ENCODE data around the gene CBLB.

DNA sequence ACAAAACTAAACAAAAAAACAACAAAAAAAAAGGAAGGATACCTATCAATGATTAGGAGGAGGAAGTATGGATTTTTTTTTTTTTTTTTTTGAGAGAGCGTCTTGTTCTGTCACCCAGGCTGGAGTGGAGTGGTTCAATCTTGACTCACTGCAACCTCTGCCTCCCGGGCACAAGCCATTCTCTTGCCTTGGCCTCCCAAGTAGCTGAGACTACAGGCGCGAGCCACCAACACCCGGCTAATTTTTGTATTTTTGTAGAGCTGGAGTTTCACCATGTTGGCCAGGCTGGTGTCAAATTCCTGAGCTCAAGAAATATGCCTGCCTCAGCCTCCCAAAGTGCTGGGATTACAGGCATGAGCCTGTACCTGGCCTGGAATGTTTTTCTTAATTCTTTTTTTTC is 195.8 kb downstream of the CBLB start:
- TF ChIP-seq, protein P1, sequence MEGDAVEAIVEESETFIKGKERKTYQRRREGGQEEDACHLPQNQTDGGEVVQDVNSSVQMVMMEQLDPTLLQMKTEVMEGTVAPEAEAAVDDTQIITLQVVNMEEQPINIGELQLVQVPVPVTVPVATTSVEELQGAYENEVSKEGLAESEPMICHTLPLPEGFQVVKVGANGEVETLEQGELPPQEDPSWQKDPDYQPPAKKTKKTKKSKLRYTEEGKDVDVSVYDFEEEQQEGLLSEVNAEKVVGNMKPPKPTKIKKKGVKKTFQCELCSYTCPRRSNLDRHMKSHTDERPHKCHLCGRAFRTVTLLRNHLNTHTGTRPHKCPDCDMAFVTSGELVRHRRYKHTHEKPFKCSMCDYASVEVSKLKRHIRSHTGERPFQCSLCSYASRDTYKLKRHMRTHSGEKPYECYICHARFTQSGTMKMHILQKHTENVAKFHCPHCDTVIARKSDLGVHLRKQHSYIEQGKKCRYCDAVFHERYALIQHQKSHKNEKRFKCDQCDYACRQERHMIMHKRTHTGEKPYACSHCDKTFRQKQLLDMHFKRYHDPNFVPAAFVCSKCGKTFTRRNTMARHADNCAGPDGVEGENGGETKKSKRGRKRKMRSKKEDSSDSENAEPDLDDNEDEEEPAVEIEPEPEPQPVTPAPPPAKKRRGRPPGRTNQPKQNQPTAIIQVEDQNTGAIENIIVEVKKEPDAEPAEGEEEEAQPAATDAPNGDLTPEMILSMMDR (IDR thresholded peaks at IDR 0.05): no peak
- no peak for TF ChIP-seq POLR2A (IDR thresholded peaks at IDR 0.05)

All from adrenal gland (tissue), 5 donors.